ENCODE data around the gene UTRN.
A peak's percentile ranks its signal among the peaks of the same experiment; 100 is the strongest.

UTRN gene

DNA sequence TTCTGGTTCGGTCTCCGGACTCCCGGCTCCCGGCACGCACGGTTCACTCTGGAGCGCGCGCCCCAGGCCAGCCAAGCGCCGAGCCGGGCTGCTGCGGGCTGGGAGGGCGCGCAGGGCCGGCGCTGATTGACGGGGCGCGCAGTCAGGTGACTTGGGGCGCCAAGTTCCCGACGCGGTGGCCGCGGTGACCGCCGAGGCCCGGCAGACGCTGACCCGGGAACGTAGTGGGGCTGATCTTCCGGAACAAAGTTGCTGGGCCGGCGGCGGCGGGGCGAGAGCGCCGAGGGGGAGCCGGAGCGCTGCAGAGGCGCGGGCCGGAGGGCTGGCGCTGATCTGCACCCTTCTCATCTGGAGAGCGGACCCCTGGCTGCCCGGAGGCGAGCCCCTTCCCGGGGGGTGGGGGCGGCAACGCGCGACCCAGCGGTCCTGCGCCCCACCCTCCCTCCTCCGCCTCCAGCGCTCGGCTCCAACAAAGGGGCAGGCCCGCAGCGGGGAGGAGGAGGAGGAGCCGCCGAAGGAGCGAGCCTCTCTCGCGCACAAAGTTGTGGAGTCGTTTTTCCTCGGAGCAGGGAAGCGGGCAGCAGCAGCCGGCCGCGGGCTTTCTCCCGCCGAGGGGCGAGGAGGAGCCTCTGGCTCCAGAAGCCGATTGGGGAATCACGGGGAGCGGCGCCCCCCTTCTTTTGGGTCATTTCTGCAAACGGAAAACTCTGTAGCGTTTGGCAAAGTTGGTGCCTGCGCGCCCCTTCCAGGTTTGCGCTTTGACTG is at the start of gene UTRN:
Gene UTRN (plus strand): TSS at position 553 of the 765 bp plus-strand sequence. CDS start 6,494 bp downstream, outside the sequence.
- DNase-seq = peak; percentile 78

DNA sequence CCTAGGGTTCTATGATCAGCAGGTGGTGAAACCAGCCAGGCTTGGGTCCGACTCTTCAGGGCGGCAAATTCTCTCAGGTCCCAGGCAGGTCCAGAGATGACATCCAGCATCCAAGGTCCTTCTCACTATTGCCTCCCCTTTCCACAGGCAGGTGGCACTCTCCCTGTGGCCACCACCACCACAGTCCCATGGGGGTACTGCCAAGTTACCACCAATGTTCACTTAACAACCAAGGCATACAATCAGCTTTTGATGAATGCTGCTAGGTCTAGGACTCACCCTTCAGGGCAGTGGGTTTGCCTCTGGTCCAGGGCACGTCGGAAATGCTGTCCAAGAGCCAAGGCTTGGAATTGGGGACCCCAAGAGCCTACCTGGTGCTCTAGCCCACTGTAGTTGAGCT is 40.4 kb upstream of the UTRN start:
- DNase-seq = no peak

- no peak for DNase-seq
These were observed 38.1 kb upstream of the UTRN start for GRCh38 chr6:144246988-144247387.

GRCh38 chr6:144248003-144248402 is 37.1 kb upstream of the UTRN start:
- DNase-seq = no peak

DNA sequence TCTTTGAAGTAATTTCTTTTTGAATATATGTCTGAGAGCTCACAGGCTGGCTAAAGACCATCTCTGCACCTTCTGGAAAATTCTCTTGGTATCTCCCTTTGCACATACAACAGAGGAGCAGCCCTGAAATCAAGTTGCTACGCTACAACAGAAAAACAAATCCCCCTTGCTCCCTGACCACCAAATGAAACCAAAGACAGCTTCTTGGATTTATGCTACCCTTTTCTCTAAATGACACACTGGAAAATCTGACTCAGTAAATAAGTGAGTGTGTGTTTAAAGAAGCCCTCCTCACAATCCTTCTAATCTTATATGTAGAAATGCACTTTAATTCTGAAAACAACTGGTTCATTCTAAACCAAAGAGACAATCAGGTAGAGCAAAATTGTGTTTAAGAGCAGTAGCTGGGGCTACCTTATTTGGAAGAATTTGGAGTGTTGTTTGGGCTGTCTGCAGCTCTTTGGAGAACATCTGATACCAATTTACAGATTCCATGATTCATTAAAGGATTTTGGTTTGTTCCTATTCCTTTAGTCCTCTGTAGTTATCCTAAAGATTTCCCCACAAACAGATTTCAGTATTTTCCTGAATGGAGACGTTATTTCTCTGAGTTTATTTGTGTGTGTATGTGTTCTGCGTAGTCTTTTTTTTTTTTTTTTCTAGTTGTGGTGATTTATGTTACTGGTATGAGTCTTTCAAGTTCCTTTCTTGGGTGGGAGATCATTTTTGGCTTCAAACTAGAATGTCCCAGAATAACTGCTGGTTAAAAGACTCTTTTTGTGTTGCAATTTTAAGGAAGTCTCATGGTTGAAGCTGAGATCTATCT is 36.4 kb upstream of the UTRN start:
- no peak for DNase-seq

- DNase-seq = no peak
These were observed 34.9 kb upstream of the UTRN start for GRCh38 chr6:144250276-144250675.

DNA sequence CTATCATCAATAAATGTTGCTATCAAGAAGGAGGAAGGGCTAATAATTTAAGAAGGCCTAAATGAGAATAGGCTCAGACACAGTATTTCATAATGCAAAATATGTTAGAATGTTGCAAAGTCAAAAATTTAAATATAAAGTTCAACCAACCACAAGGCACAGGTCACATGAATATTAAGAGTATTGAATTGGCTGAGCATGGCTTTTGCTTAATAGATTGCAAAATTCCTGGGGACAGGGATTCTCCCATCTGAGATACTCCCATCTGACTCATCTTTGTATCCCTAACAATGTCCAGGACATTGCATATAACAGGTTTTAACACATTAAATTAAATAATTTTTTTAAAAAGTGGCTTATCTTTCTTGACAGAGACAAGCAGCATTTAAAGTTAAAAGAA is 32.9 kb upstream of the UTRN start:
- DNase-seq = no peak

DNA sequence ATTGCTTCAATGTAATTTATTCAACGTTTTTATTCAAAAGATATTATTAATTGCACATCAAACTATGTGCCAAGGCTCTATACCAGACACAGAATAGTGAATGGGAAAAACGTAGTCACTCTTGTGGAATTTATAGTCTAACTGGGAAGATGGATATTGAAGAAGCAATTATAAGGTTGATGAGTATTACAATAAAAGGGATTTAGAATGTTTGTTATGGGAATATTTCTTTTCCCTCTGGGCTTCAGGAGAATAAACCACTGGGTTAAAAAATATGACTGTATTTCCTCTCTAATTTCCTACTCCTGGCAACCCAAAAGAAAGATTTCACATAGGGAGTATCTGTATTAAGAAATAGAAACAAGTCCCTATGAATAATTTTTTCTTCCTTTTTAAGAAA is 25.1 kb upstream of the UTRN start:
- no peak for DNase-seq

DNA sequence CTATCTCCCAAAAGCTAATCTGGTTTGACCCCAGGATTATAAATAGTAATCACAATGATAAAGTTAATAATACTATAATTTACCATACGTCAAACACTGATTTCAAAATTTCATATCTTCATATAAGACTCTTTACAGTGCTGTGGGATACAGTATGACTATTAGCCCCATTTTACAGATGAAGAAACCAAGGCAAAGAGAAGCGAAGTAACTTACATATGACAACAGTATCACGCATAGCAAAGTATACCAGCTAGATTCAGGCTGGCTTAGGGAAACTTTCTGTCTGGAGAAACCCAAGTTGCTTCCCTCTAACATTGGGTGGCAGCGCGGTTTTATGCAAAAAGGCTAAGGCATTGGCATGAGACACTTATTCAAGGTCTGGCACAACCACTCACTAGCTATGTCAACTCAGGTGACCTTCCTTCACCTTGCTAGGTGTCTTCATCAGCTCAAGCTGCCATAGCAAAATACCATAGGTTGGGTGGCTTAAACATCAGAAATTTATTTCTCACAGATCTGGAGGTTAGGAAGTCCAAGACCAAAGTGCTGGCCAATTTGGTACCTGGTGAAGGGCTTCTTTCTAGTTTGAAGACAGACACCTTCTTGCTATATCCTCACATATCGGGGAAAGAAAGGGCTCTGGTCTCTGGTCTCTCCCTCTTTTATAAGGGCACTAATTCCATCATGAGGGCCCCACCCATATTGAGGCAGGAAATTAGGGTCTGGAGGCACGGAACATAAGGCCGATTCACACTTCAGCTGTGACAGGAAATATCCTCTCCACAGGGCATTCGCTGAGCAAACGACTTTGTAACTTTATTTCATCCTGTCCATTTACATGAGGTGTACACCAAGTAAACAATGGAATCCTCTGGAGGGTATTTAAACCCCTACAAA is 22.4 kb upstream of the UTRN start:
- peak; percentile 66 for DNase-seq

DNA sequence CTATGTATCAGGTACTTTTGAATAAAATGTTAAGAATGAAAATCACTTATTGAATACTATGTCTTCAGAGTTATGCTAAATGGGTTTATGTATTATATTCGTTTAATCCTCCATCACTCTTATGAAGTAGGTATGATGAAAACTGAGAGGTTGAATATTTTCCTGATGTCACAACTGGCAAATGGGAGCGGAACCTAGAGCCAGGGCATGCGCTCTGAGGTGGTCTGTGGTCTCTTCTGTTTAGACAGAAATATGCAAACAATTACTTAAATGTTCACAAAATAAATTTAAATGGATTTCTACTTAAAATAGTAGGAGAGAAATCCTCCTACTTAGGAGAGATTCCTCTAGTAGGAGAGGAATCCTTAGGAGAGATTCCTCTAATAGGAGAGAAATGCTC is 21.3 kb upstream of the UTRN start:
- no peak for DNase-seq

DNA sequence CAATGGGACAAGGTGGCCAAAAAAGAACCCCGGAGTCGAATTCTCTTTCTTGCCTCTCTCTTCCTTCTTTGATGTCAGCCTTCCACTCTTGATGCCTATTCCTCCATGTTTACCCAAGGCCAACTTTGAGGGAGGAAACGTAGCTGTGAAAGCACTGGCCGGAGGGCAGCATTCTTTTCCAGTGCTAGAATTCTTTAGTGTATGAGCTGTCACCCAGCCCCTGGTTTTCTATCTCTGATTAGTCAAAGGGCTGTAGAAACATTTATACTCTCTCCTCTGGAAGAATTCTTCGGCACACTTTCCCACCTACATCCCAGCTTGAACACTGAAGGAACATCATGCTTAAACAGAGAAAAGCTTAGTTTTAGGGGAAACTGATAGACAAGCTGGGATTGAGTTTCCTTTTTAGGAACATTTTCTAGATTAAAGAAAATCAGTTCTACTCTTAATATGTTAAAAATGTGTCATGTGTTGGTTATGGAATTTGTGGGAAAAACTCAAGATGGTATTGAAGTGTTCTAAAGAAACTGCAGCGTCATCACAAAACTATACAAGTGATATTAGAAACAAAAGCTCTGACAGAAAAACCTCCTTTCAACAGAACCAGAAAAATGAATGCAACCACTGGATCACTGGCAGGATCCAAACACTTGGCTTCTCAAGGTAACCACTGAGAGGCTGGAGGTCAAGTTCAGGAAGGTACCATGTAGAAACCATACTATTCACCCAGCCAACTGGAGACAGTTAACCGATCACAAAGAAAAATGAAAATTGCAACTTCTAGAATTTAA is 20.7 kb upstream of the UTRN start:
- no peak for DNase-seq

- DNase-seq = no peak
These were observed 20.1 kb upstream of the UTRN start for GRCh38 chr6:144265061-144265357.

GRCh38 chr6:144265390-144265789 is 19.7 kb upstream of the UTRN start:
- no peak for DNase-seq

- DNase-seq = no peak
These were observed 19.0 kb upstream of the UTRN start for GRCh38 chr6:144266091-144266649.

DNA sequence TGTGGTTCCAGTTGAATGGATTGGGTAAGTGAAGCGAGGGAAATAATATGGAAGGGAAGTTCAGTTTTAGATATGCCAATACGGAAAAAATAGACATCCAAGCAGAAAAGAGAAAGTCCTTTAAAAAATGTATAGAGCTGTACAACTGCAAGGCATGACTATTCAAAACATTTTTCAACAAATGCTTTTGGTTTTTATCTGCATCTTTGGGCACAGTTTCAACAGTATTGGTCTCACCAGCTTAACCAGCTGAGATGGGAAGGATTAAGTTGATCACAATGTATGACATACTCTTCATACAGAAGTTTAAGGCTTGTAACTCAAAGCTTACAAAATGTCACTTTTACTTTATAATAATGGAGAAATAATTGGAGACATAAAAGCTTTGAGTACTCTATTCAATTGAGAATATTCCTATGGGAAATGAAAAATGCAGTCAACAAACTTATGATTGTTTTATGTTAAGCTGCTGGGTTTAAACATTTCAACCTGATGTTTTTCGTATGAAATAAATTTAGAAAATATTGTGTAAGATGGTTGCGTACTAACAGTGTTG is 16.3 kb upstream of the UTRN start:
- no peak for DNase-seq

GRCh38 chr6:144277174-144277573 is 8.0 kb upstream of the UTRN start:
- DNase-seq = no peak

GRCh38 chr6:144277605-144278227 is 7.4 kb upstream of the UTRN start:
- DNase-seq = no peak

- no peak for DNase-seq
These were observed 6.3 kb upstream of the UTRN start for GRCh38 chr6:144278659-144279314.

DNA sequence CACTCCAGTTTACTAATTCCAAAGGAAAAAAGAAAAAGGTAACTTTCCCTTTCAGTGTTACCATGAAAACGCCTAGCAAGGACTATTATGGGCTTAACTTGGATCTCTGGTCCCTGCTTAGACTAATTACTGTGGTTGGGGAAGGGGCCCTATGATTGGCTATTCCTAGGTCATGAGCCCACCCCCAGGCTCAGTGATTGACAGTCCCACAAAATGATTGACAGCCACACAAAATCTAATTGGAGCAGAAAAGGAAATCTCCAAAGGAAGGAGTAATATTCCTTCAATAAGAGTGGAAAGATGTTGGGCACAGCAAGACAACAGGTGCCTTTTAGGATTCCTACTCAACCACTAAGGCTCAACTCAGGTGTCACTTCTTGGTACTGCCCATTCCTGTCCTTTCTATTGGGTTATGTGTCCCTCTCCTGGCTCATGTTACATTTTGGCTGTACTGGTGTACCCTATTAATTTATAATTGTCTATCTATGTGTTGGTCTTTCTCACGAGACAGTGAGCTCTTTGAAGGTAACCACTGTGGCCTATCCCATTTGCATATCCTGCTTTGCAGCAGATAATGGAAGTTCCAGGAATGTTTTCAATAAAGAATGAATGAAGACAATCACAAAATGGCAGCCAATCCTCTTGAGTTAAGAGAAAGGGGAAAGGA is 5.5 kb upstream of the UTRN start:
- DNase-seq = no peak

Measured in activated effector memory CD4-positive, alpha-beta T cell treated with anti-CD3 and anti-CD28 coated beads, Interleukin-2, amount 50 U/mL, for 16 hours (primary cell).